HEK293 (cell line): Measurements from ENCODE around the gene RBM42.

Experiments
- CTCF ChIA-PET: fragments of 350-600 bp; formaldehyde crosslinking; extraction: SDS; loops from one replicate; lab custom pipeline; 2021; ENCODE audit warnings: antibody characterized with exemption; lab: Yijun Ruan, JAX
- POLR2A ChIA-PET: fragments of 300-600 bp; formaldehyde crosslinking; extraction: SDS; loops from one replicate; lab custom pipeline; 2020; ENCODE audit warnings: antibody characterized with exemption, inconsistent platforms; lab: Yijun Ruan, JAX
- H3K27ac ChIP-seq: fragments of 200-500 bp; sonication (Bioruptor generic); 2 replicates; pipeline ENCODE4 v1.5.1; 2014; ENCODE audit warnings: low read depth, low read length, control low read depth, inconsistent platforms; ENCODE audit errors: extremely low read depth
- H3K36me3 ChIP-seq, 2 experiments: fragments of 200-500 bp in 1 of 2; sonication (Bioruptor generic) in 1 of 2; 1 replicate in 1 of 2; 2 replicates in 1 of 2; pipeline ENCODE4 v1.5.1; 2014 to 2017; ENCODE audit warnings: inconsistent platforms in 2 of 2, low read length in 2 of 2; ENCODE audit not compliant: control insufficient read depth in 2 of 2, insufficient read depth in 1 of 2
- H3K4me1 ChIP-seq: fragments of 200-500 bp; sonication (Bioruptor generic); 2 replicates; pipeline ENCODE4 v1.5.1; 2014; ENCODE audit warnings: mild to moderate bottlenecking, low read length, inconsistent platforms; ENCODE audit not compliant: control insufficient read depth, insufficient read depth
- H3K4me3 ChIP-seq: 2 replicates; pipeline ENCODE4 v1.5.1; 2011; ENCODE audit warnings: low read depth, mild to moderate bottlenecking, control low read depth, low read length, moderate library complexity
- H3K9me3 ChIP-seq: fragments of 200-500 bp; sonication (Bioruptor generic); 2 replicates; pipeline ENCODE4 v1.5.1; 2014; ENCODE audit warnings: low read depth, low read length, inconsistent platforms; ENCODE audit not compliant: control insufficient read depth, insufficient read depth
- BCL11A ChIP-seq: fragments of 450-650 bp; formaldehyde crosslinking; IDR thresholded peaks from 2 replicates; pipeline ENCODE4 v1.5.1; 2016; ENCODE audit warnings: low read depth, missing biosample characterization, missing genetic modification characterization
- OVOL3 ChIP-seq: fragments of 450-650 bp; formaldehyde crosslinking; IDR thresholded peaks from 2 replicates; pipeline ENCODE4 v1.5.1; 2016; ENCODE audit warnings: missing biosample characterization, missing genetic modification characterization
- SP3 ChIP-seq: fragments of 450-650 bp; formaldehyde crosslinking; IDR thresholded peaks from 2 replicates; pipeline ENCODE4 v1.5.1; 2016; ENCODE audit warnings: missing biosample characterization, missing genetic modification characterization
- SP7 ChIP-seq: fragments of 450-650 bp; formaldehyde crosslinking; IDR thresholded peaks from 2 replicates; pipeline ENCODE4 v1.5.1; 2016; ENCODE audit warnings: missing biosample characterization, missing genetic modification characterization
- TRIM28 ChIP-seq: IDR thresholded peaks from 2 replicates; pipeline ENCODE4 v1.6.1; 2011; ENCODE audit warnings: low read length, control low read depth, borderline replicate concordance
- ZIC2 ChIP-seq: fragments of 450-650 bp; formaldehyde crosslinking; IDR thresholded peaks from 2 replicates; pipeline ENCODE4 v1.5.1; 2016; ENCODE audit warnings: missing biosample characterization, missing genetic modification characterization
- ZNF146 ChIP-seq: fragments of 450-650 bp; formaldehyde crosslinking; IDR thresholded peaks from 2 replicates; pipeline ENCODE4 v1.5.1; 2016; ENCODE audit warnings: missing biosample characterization, missing genetic modification characterization
- ZNF24 ChIP-seq: fragments of 450-650 bp; formaldehyde crosslinking; IDR thresholded peaks from 2 replicates; pipeline ENCODE4 v1.5.1; 2016; ENCODE audit warnings: missing biosample characterization, missing genetic modification characterization
- ZNF394 ChIP-seq: fragments of 450-650 bp; formaldehyde crosslinking; IDR thresholded peaks from 2 replicates; pipeline ENCODE4 v1.5.1; 2016; ENCODE audit warnings: missing biosample characterization, missing genetic modification characterization, mild to moderate bottlenecking, moderate library complexity, borderline replicate concordance
- ZNF501 ChIP-seq: fragments of 450-650 bp; formaldehyde crosslinking; IDR thresholded peaks from 2 replicates; pipeline ENCODE4 v1.5.1; 2016; ENCODE audit warnings: missing biosample characterization, missing genetic modification characterization
- ZNF521 ChIP-seq: fragments of 450-650 bp; formaldehyde crosslinking; IDR thresholded peaks from 2 replicates; pipeline ENCODE4 v1.5.1; 2017; ENCODE audit warnings: missing biosample characterization, mild to moderate bottlenecking, missing genetic modification characterization
- ZNF776 ChIP-seq: fragments of 450-650 bp; formaldehyde crosslinking; IDR thresholded peaks from 2 replicates; pipeline ENCODE4 v1.5.0; 2017; ENCODE audit warnings: missing biosample characterization, missing genetic modification characterization, borderline replicate concordance
- TF ChIP-seq, protein P1 (sequence below): fragments of 450-650 bp; formaldehyde crosslinking; IDR thresholded peaks from 2 replicates; pipeline ENCODE4 v1.5.1; 2016; ENCODE audit warnings: missing biosample characterization, missing genetic modification characterization
- TF ChIP-seq, protein P2 (sequence below): fragments of 450-650 bp; formaldehyde crosslinking; IDR thresholded peaks from 2 replicates; pipeline ENCODE4 v1.5.1; 2016; ENCODE audit warnings: missing biosample characterization, missing genetic modification characterization
- TF ChIP-seq, protein P3 (sequence below): fragments of 450-650 bp; formaldehyde crosslinking; conservative IDR thresholded peaks from 2 replicates; pipeline ENCODE4 v1.5.1; 2016; ENCODE audit warnings: low read depth, missing biosample characterization, missing genetic modification characterization
- TF ChIP-seq, protein P4 (sequence below): fragments of 450-650 bp; formaldehyde crosslinking; IDR thresholded peaks from 2 replicates; pipeline ENCODE4 v1.5.1; 2016; ENCODE audit warnings: missing biosample characterization, missing genetic modification characterization

Gene RBM42

DNA sequence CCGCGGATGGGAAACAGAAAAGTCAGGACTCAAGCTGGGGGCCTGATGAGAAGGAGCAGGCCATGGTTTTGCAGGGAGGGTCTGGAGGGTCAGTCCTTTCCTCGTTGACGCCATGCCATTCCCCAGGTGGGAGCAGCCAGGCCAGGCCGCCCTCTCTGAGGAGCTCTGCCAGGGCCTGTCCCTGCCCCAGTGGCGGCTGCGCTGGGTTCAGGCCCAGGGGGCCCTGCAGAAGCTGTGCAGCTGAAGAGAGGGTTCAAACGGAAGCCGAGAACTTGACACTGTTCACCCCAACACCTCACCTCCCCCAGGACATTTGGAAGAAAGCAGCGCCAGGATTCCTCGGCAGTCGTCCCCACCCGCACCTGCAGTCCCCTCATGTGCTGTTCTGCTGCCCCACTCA lies 6.1 kb upstream of the RBM42 start:
- Histone ChIP-seq H3K9me3 (no peaks in the 10 kb centered on the region), H3K36me3 (peaks cover 59 to 88% of the 10 kb centered on the region in 2 experiments), H3K4me1 (peaks cover 3% of the 10 kb centered on the region), H3K4me3 (no peak overlapping the region), H3K27ac (peak overlapping the region; percentile 36; the same call in 1 of the 2 replicates)
- TF ChIP-seq, protein P1, sequence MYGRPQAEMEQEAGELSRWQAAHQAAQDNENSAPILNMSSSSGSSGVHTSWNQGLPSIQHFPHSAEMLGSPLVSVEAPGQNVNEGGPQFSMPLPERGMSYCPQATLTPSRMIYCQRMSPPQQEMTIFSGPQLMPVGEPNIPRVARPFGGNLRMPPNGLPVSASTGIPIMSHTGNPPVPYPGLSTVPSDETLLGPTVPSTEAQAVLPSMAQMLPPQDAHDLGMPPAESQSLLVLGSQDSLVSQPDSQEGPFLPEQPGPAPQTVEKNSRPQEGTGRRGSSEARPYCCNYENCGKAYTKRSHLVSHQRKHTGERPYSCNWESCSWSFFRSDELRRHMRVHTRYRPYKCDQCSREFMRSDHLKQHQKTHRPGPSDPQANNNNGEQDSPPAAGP (tag by site-specific recombination), result no peak
- no peak for TF ChIP-seq ZIC2 (tag by site-specific recombination)
- no peak for TF ChIP-seq ZNF394
- TF ChIP-seq SP3 (tag by site-specific recombination), result no peak
- TF ChIP-seq, protein P2, sequence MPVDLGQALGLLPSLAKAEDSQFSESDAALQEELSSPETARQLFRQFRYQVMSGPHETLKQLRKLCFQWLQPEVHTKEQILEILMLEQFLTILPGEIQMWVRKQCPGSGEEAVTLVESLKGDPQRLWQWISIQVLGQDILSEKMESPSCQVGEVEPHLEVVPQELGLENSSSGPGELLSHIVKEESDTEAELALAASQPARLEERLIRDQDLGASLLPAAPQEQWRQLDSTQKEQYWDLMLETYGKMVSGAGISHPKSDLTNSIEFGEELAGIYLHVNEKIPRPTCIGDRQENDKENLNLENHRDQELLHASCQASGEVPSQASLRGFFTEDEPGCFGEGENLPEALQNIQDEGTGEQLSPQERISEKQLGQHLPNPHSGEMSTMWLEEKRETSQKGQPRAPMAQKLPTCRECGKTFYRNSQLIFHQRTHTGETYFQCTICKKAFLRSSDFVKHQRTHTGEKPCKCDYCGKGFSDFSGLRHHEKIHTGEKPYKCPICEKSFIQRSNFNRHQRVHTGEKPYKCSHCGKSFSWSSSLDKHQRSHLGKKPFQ (tag by site-specific recombination), result no peak
- TF ChIP-seq ZNF776, result no peak
- TF ChIP-seq ZNF24 (tag by site-specific recombination), result no peak
- TF ChIP-seq, protein P3, sequence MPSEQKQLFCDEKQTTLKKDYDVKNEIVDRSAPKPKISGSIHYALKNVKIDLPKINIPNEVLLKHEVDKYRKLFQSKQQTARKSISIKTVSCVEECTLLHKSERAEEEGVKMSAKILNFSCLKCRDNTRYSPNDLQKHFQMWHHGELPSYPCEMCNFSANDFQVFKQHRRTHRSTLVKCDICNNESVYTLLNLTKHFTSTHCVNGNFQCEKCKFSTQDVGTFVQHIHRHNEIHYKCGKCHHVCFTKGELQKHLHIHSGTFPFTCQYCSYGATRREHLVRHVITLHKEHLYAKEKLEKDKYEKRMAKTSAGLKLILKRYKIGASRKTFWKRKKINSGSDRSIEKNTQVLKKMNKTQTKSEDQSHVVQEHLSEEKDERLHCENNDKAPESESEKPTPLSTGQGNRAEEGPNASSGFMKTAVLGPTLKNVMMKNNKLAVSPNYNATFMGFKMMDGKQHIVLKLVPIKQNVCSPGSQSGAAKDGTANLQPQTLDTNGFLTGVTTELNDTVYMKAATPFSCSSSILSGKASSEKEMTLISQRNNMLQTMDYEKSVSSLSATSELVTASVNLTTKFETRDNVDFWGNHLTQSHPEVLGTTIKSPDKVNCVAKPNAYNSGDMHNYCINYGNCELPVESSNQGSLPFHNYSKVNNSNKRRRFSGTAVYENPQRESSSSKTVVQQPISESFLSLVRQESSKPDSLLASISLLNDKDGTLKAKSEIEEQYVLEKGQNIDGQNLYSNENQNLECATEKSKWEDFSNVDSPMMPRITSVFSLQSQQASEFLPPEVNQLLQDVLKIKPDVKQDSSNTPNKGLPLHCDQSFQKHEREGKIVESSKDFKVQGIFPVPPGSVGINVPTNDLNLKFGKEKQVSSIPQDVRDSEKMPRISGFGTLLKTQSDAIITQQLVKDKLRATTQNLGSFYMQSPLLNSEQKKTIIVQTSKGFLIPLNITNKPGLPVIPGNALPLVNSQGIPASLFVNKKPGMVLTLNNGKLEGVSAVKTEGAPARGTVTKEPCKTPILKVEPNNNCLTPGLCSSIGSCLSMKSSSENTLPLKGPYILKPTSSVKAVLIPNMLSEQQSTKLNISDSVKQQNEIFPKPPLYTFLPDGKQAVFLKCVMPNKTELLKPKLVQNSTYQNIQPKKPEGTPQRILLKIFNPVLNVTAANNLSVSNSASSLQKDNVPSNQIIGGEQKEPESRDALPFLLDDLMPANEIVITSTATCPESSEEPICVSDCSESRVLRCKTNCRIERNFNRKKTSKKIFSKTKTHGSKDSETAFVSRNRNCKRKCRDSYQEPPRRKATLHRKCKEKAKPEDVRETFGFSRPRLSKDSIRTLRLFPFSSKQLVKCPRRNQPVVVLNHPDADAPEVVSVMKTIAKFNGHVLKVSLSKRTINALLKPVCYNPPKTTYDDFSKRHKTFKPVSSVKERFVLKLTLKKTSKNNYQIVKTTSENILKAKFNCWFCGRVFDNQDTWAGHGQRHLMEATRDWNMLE, result no peak
- no peak for TF ChIP-seq ZNF501 (tag by site-specific recombination)
- TF ChIP-seq ZNF521 (tag by site-specific recombination), result no peak
- no peak for TF ChIP-seq SP7 (tag by site-specific recombination)
- no peak for TF ChIP-seq ZNF146 (tag by site-specific recombination)
- no peak for TF ChIP-seq TRIM28
- TF ChIP-seq, protein P4, sequence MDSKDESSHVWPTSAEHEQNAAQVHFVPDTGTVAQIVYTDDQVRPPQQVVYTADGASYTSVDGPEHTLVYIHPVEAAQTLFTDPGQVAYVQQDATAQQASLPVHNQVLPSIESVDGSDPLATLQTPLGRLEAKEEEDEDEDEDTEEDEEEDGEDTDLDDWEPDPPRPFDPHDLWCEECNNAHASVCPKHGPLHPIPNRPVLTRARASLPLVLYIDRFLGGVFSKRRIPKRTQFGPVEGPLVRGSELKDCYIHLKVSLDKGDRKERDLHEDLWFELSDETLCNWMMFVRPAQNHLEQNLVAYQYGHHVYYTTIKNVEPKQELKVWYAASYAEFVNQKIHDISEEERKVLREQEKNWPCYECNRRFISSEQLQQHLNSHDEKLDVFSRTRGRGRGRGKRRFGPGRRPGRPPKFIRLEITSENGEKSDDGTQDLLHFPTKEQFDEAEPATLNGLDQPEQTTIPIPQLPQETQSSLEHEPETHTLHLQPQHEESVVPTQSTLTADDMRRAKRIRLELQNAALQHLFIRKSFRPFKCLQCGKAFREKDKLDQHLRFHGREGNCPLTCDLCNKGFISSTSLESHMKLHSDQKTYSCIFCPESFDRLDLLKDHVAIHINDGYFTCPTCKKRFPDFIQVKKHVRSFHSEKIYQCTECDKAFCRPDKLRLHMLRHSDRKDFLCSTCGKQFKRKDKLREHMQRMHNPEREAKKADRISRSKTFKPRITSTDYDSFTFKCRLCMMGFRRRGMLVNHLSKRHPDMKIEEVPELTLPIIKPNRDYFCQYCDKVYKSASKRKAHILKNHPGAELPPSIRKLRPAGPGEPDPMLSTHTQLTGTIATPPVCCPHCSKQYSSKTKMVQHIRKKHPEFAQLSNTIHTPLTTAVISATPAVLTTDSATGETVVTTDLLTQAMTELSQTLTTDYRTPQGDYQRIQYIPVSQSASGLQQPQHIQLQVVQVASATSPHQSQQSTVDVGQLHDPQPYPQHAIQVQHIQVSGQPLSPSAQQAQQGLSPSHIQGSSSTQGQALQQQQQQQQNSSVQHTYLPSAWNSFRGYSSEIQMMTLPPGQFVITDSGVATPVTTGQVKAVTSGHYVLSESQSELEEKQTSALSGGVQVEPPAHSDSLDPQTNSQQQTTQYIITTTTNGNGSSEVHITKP, result no peak
- no peak for TF ChIP-seq BCL11A (tag by site-specific recombination)
- TF ChIP-seq OVOL3, result no peak
- ChIA-PET CTCF (interaction anchor here (0.6 to 1.5 kb wide), 4 partner anchors 10 to 1736 kb away, joined by 3 to 7 read pairs (median 4); partner anchors contain the start of gene HAUS5), POLR2A (interaction anchor here (0.9 to 4.1 kb wide), 6 partner anchors 9 to 80 kb away, joined by 3 to 25 read pairs (median 9); partner anchors contain the start of genes COX6B1 and HAUS5)
